SW480 (cell line): ENCODE data around the gene PDZK1IP1.

Experiments used
- DNase-seq: peaks from one replicate; pipeline ENCODE4 v3.0.0-alpha.2; 2016; ENCODE audit warnings: low spot score

The PDZK1IP1 gene

GRCh38 chr1:47189844-47190508 lies at the start of gene PDZK1IP1:
PDZK1IP1 (minus strand) TSS chr1:47190036; CDS start chr1:47189932, 104 bp downstream.
- no peak for DNase-seq

- no peak for DNase-seq
These were observed 49.2 kb upstream of the PDZK1IP1 start for GRCh38 chr1:47238935-47239592.

- no peak for DNase-seq
These were observed 46.0 kb upstream of the PDZK1IP1 start for GRCh38 chr1:47235806-47236205.

- DNase-seq = no peak
These were observed 45.4 kb upstream of the PDZK1IP1 start for GRCh38 chr1:47235241-47235681.

- DNase-seq = no peak
These were observed 43.4 kb upstream of the PDZK1IP1 start for GRCh38 chr1:47233186-47233585.

DNA sequence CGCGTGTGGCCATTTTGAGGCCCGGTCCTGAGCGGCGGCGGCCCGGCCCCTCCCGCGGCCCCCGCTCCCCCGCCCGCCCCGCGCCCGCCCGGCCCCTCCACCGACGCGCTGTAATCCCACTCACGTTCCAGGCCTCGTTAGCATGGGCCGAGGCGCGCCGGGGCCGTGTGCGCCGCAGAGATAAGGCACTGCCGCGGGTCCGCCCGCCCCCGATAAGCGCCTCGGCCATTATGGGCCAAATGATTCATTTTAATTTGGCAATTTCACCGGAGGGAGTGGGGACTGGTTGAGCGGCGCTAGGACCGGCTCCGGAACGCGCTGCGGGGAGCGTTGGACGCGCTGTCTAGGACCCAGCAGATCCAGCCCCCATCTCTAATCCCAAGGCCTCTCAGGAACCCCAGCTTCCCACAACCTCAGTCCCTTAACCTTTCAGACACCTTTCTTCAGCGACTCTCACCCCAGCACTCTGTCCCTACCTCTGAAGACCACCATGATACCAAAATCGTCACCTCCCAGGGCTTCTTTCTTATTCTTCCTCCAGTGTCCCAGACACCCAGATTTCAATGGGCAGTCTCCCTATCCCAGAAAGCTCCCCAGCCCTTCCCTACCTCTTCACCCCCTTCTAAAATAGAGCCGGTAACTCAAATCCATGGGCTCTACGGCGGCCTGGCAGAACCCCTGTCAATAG lies 42.5 kb upstream of the PDZK1IP1 start, which contains the start of gene TAL1:
TAL1 (minus strand) TSS at position 39 of the 688 bp plus-strand sequence. CDS start 6,337 bp downstream, outside the sequence.
- no peak for DNase-seq

- peak; percentile 50 for DNase-seq
These were observed 41.7 kb upstream of the PDZK1IP1 start for GRCh38 chr1:47231301-47232186.

- DNase-seq = no peak
These were observed 41.0 kb upstream of the PDZK1IP1 start for GRCh38 chr1:47230692-47231300.

DNA sequence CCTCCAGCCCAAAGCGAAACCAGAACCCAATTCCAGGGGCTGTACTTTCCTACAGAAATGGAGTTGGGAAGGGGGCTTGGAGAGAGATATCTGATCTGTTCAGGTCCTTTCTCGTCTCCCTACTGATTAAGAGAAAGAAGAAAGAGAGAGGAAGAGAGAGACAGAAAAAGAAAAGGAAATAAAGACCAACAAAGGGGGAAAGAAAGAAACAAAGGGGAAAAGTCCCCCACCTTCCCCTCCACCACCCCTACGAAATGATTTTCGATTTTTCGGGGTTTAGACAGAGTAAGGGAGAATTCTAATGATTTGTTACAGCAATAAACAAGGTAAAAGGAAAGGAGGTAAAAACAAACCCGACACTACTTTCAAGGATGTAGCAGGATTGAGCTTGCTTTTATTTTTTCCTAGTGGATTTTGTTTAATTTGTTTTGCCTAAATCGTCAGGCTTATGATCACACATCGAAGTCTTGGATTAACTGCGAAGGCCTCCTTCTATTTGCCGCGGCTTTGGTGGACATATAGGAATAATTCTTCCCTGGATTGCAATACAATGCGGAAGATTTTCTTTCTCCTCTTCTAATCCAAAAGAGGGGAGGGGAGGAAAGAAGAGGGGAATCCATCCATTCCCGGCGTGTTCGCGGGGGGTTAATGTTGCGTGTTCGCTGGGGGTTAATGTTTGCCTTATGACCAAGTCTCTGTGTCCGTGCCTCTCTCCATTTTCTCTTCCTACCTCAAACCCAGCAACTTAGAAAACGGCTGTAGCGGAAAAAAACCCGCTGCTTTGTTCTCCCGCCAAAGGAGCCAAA lies 40.3 kb upstream of the PDZK1IP1 start:
- DNase-seq = no peak

- no peak for DNase-seq
These were observed 39.4 kb upstream of the PDZK1IP1 start for GRCh38 chr1:47229031-47229885.

DNA sequence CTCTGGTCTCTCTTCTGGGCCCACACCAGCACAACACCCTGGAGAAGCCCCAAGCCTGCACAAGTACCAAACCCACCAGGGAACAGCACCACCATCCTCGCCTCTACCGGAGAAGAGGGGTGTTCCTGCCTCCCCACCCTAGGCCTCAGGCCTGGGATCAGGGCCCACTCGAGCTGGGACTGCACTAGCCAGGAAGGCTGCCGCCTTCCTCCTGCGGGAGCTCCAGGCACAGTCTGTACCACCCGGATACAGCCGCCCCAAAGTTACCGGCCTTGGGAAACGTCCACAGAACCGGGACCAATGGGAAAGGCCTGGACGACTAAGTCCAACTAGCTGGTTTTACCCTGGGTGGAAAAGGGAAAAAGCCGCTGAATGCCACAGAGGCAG lies 38.8 kb upstream of the PDZK1IP1 start:
- DNase-seq = no peak

DNA sequence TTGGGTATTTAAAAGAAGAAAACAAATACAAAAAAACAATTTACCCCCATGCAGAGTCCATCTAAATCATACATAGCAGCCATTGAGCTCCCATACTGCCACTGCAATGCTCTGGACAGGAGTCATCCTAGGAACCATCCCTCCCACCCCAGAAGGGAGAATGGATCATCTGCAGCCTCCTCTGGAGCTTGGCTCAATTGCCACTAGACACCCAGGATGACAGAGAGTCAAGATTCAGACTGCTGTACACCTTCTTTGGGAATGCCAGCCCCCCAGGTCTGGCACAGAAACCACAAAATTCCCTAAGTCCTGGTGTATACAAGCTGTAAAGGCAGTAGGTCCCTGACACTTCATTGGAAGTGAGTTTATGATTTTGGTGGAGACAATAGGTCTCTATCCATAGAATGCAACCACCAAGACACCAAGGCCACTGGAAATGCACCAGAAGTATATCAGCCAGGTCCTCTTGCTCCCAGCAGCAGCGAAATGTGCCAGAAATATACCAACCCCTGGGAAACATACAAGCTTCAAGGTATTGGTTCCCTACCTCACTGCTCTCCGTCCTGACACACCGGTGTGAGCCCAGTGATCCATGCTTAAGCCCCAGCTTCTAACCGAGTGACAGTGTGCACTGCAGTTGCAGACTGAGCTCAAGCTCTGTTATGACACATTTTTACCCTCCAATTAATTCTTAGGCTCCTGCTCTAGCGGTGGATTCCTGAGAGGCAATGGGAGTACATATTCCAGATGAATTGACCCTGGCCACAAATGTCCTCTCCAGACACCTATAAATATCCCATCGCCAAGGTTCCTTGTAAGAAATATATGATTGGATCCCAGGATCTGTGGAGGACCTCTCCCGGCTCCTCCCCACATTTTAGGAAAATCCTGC lies 37.8 kb upstream of the PDZK1IP1 start:
- no peak for DNase-seq

DNA sequence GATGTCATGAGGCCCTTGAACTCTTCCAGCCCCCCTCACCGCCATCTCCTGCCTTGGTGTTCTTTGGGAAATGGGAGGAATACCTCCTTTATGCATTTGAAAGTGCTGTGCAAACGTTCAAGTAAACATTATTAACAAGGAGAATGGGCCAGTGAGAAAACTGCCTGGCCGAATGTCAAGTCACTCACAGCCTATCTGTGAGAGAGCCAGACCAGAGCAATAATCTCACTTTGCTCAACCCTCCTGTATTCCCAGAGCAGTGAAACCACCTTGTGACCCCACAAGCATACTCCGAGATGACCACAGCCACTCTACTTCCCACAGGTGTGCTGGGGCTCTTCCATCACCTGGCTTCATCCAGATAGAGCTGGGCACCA lies 37.0 kb upstream of the PDZK1IP1 start:
- DNase-seq = no peak

DNA sequence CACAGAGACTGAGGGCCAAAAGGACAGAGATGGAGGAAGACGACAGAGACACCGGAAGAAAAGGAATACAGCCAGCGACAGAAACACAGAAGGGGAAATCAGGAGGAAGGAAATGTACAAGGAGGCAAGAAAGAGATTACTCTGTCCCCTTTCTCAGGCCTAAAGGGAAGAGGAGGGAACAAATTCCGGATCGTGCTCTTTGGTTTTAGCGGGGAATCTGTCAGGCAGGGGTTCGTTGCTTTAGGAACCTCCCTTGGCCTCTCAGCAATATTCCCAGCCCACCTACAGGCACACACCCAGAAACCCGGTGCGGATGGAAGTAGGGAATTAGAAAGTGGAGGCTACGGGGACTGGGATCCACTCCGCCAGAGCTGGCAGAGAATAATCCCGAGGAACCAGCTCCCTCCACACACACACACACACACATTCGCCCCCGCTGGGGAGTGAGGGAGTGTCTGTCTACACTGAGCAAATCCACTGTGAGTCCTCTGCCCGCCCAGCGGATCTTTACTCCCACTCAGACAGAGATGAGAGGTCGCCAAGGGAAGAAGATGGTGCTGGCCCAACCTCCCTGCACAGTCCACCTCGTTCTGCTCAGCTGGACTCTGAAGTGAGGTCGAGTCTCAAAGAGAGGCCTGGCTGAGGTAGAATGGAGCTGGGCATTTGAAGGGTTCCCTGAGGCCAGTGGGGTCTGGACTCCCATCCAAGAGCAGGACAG lies 36.4 kb upstream of the PDZK1IP1 start:
- DNase-seq = no peak

- DNase-seq = no peak
These were observed 35.7 kb upstream of the PDZK1IP1 start for GRCh38 chr1:47225430-47226100.

DNA sequence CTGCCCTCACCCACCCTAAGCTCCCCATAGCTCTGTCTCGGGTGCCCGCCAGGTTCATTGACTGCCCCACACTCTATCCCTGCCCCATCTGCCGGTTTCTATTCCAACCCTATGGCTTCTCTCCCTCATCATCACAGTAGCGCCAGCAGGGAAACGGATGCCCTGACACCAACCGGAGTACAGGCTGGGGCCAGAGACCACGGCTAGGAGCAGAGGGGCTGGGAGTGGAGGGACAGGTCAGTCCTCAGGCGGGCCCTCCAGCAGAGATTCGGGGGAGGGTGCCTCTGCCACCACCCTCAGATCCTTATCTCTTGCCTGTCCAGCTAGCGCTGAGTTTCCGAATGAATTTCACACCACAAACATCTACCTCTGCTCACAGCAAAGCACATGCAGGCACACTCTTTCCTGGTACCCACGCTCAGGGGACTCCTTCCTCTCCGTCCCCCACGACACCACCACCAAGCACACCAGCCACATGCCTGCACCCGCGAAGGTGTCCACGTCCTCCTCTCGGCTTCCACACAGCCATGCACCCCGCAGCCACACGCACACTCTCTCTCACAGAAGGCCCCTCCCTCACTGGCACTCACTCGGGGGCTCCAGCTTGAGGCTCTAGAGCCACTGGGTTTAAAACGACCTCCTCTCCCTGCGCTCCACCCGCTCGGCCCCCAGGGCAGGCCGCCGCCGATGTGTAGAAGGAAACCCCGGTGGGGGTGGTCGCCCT lies 35.0 kb upstream of the PDZK1IP1 start:
- DNase-seq = no peak
